ENCODE results near the gene UBAP1L.
"Not testable (repeated sequence)": the region's sequence is repeated elsewhere in the genome, so short reads cannot be mapped to it uniquely, and the experiment has no call there.

The UBAP1L gene

DNA sequence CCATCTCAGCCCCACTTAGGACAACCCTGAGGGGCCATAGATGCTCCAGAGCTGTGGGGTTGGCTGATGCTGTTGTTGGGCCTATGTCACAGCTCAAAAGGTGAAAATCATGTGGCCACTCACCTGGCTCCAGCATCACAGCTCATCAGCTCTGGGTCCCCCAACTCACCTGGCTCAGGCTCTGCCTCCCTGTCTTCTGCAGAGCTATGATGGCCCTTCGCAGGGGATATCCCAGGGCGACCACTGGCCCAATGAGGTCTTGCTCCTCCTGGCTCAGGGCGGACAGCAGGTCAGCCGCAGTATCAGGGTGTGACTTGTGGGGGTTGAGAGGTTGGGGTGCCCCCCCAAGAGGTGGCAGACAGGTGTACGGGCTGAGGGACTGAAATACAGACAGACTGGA is 15.7 kb downstream of the UBAP1L start:
- TF ChIP-seq, protein P1, sequence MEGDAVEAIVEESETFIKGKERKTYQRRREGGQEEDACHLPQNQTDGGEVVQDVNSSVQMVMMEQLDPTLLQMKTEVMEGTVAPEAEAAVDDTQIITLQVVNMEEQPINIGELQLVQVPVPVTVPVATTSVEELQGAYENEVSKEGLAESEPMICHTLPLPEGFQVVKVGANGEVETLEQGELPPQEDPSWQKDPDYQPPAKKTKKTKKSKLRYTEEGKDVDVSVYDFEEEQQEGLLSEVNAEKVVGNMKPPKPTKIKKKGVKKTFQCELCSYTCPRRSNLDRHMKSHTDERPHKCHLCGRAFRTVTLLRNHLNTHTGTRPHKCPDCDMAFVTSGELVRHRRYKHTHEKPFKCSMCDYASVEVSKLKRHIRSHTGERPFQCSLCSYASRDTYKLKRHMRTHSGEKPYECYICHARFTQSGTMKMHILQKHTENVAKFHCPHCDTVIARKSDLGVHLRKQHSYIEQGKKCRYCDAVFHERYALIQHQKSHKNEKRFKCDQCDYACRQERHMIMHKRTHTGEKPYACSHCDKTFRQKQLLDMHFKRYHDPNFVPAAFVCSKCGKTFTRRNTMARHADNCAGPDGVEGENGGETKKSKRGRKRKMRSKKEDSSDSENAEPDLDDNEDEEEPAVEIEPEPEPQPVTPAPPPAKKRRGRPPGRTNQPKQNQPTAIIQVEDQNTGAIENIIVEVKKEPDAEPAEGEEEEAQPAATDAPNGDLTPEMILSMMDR (IDR thresholded peaks at IDR 0.05; ENCODE audit: control insufficient read depth, insufficient read depth, low read depth, low read length, missing control alignments) = no peak
- DNase-seq (ENCODE audit: low read depth) = no peak
- no peak overlapping the region for H3K4me3 ChIP-seq (ENCODE audit: control insufficient read depth, low read depth, low read length)

DNA sequence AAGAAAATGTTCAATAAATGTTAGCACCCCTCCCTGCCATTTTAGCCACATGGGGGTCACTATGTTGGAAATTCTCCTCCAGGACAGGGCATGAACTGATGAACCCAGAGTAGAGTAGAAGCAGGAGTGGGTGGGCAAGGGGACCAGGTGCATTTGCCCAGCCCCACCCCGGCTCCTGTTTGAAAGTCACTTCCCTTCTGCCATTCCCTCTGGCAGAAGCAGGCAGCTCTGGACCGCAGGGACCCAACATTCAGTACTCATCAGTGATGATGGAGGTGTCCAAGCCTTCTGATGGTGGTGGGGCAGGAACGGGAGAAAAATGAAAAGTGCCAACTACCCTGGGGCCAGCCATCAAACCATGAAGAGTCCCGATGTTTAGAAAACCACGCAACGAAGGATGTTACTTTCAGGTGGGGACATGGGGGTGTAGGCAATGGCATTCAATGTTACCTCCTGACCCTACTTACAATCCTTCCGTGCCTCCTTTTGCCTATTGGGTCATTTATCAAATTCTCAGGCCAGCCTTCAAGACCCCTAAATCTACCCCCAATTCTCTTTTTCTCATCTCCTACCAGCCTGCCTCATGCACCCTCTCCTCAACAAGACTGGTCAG is 17.2 kb downstream of the UBAP1L start:
- no peak overlapping the region for H3K4me3 ChIP-seq (ENCODE audit: control insufficient read depth, low read depth, low read length)
- DNase-seq (ENCODE audit: low read depth) = no peak
- TF ChIP-seq, protein P1 (IDR thresholded peaks at IDR 0.05; ENCODE audit: control insufficient read depth, insufficient read depth, low read depth, low read length, missing control alignments) = no peak

DNA sequence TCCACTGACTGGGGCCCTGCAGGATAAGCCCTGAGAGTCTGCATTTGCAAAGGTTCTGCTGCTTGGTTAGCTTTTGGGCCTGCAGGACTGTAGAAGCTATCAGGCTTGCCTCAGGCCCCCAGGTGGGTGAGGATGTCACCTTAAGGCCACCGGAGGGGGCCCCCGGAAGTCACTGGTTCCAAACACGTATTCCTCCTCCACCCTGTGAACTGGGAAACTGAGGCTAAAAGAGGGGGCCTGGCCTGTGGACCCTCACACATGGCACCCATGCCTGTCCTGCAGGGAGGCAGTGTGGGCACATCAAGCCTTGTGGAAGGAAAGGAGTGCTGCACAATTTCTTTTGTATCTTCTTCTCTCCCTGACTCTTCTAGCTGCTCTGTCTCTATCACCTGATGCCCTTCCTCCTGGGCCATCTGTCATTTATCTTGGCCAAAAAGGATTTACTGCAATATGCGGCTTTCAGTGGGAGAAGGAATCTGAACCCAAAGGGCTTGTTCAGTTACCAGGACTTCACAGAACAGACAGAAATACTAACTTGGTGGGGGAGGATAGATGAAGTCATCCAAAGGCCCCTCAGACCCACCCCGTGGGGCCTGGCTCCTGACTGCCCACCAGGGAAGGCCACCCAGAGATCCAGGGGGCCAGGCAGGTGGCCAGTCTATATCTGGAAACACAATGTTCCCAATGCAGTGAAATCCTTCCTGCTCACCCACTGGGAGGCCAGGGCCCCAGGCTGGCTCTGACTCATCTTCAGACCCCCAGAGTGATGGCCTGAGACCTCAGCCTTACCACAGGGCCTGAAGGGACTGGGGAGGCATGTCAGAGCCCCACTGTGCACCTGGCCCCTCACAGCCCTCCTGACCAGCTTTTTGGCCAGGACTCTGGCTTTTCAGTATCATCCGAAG is 18.3 kb downstream of the UBAP1L start:
- TF ChIP-seq, protein P1 (IDR thresholded peaks at IDR 0.05; ENCODE audit: control insufficient read depth, insufficient read depth, low read depth, low read length, missing control alignments) = no peak
- no peak overlapping the region for H3K4me3 ChIP-seq (ENCODE audit: control insufficient read depth, low read depth, low read length)
- DNase-seq (ENCODE audit: low read depth) = no peak

DNA sequence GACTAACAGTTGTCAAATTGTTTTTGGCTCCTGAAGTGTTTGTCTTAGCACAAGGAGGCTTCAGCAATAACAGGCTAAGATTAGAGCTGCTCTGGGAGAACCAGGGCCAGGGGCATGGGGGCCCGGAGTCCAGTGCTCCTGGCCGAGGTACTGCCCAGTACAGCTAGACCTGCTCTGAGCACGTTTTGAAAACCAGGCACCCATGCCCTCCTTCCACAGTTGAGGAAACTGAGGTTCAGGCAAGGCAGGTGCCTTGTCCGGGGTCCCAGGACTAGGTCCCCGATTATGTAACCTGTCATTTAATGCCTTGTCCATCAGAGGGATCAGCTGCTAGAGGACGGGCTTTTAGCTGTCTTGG is 19.3 kb downstream of the UBAP1L start:
- DNase-seq (ENCODE audit: low read depth) = no peak
- no peak overlapping the region for H3K4me3 ChIP-seq (ENCODE audit: control insufficient read depth, low read depth, low read length)
- TF ChIP-seq, protein P1 (IDR thresholded peaks at IDR 0.05; ENCODE audit: control insufficient read depth, insufficient read depth, low read depth, low read length, missing control alignments) = no peak

GRCh38 chr15:65095011-65095746 is 19.8 kb downstream of the UBAP1L start:
- no peak for DNase-seq (ENCODE audit: low read depth)
- TF ChIP-seq, protein P1 (IDR thresholded peaks at IDR 0.05; ENCODE audit: control insufficient read depth, insufficient read depth, low read depth, low read length, missing control alignments) = no peak
- H3K4me3 ChIP-seq (ENCODE audit: control insufficient read depth, low read depth, low read length) = no peak overlapping the region

DNA sequence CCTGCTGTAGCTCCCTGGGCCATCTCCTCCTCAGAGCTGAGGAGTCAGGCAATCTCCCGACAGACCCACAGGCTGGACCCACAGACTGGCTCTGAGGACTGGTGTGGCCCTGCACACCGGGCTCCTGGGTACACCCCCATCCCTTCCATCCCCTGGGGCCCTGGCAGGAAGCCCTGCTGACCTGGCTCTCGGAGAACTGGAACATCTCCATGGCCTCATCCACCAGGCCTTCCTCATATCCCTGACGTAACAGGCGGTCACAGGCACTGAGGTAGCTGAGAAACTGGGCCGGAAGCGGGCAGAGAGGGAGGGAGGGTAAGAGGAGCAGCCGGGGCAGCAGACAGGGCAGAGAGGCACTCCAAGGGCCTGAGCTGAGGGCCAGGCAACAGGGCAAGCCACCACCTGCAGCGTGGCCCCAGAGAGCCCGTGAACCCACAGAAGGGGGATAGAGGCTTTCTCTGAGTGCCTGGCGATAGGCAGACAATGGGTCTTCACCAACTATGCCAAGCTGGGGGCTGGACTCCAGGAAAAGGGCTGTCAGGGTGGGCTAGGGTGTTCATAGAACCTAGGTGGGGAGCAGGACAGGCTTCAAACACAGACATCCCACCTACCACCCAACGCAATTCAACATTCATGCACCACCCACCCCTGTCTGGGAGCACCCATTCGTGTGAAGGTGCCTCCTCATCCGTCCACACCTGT is 20.6 kb downstream of the UBAP1L start:
- no peak for DNase-seq (ENCODE audit: low read depth)
- no peak overlapping the region for H3K4me3 ChIP-seq (ENCODE audit: control insufficient read depth, low read depth, low read length)
- TF ChIP-seq, protein P1 (IDR thresholded peaks at IDR 0.05; ENCODE audit: control insufficient read depth, insufficient read depth, low read depth, low read length, missing control alignments) = no peak

- DNase-seq (ENCODE audit: low read depth); H3K4me3 ChIP-seq (ENCODE audit: control insufficient read depth, low read depth, low read length): not testable (repeated sequence)
Observed at GRCh38 chr15:65093793-65094170, 21.2 kb downstream of the UBAP1L start.
